GM21825 (cell line): ENCODE data around the gene TNNT2.

Experiments
- ATAC-seq: cut with Tn5 transposase; IDR thresholded peaks from one replicate; pipeline ENCODE4 v1.9.1; 2021; ENCODE audit warnings: mild to moderate bottlenecking, moderate library complexity; ENCODE audit not compliant: unreplicated experiment

TNNT2 gene

DNA sequence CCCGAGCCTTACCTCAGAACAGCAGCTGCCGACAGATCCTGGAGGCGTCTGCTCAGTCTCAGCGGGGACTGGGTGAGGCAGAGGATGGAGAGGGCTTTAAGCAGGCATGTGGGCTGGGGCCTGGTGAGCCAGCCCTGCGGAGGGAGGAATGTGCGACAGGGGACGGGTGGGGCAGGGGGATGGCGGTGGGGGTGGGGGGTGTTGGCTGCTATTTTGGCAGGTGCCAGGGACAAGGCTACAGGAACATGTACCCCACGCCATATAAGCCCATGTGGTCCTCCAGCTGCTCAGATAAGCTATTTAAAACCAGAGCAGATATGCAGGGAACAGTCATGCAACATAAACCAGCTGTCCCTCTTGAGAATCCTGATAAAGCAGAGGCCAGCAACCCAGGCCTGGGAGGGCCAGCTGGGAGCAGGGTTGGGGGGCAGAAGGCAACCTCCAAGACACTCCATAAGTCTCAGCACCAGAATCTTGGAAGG lies at the start of gene TNNT2:
Gene TNNT2, minus strand, starts transcription at position 70 of the 482 bp plus-strand sequence. CDS start 4,426 bp downstream, outside the sequence.
- no peak for ATAC-seq

DNA sequence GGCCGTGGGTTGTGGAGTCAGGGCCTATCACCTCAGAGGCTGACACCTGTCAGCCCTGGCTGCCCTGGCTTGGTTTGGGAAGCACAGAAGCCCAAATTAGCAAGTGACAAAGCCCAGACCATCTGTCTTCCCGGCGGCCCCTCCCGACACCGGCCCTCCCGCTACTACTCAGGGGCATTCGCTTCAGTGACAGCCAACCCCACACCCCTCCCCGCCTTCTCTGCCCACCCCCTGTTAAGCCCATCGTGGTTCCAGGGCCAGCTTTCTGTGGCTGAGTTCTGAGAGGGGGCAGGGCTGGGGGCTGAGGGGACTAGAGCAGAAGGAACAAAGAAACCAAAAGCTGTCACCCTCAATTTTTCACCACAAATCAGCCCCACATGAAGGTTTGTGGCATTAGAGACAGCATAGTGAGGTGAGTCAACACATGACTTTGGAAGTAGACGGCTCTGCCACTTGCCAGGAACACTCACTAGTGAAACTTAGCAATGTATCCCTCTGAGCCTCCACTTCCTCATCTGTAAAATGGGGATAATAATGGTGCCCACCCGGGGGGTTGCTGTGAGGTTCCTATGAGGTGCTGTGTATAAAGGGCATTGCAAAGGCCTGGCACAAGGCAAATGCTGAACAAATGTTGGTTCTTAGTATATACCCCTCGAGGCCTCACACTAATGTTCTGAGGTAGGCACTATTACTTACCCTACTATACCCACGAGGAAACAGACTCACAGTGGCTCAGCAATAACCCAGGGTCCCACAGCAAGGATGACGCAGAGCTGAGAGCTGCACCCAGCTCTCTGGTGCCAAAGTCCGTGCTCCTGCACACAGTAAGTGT lies 49.2 kb upstream of the TNNT2 start:
- no peak for ATAC-seq

DNA sequence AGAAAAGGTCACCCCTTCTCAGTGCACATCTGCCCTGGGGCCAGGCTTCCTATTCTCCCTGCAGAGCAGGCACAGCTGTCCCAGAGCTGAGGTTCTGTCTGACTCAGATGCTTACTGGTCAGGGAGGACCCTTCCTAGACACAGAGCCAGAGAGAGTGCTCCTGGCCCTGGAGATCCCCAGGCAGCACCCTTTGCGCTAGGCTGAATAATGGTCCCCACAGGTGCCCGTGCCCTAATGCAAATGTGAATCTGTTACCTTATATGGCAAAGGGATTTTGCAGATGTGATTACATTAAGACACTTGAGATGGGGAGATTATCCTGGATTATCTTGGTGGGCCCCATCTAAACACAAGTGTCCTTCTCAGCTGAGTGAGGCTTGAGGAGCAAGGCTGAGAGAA lies 46.7 kb upstream of the TNNT2 start:
- no peak for ATAC-seq

DNA sequence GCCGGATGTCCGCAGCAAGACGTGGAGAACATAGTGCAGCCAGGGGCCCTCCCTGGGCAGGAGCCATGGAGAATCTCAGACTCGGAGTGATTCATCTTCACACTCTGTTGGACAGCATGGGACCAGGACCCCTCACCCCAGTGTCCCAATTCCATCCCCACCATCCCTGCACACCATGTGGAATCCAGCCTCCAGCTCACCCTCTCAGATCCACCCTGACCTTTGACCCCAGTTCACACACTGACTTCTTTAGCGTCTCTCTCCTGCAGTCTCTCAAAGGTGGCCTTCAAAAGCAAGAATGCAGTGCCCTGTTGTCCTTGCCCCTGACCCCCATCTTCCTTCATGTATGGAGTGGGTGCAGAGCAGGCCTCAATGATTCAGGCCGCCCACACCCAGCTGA lies 46.2 kb upstream of the TNNT2 start:
- no peak for ATAC-seq

DNA sequence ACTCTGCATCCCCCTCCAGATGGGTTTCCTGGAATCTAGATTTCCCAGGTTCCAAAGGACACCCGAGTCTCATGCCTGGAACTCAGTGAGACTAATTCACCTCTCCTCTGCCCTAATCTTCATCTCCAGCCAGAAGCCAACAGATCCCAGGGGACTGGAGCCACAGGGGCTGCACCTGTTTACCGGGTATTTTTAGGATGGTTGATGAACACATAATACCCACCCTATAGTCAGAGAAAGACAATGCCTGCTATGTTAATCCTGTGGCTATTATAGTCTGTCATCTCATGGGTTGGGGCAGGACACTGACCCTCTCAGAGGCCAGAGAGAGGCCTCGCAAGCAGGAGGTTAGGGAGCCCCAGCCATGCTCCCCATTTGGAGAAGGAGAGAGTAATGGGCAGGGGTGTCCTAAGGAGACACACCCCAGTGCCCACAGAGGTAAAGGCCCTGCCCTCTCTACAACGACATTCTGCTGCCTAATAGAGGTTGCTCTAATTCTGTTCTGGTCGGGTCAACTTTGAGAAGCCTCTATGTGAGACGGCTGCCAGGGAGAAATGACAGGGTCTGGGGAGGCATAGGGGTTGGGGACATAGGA lies 45.1 kb upstream of the TNNT2 start:
- ATAC-seq: no peak

DNA sequence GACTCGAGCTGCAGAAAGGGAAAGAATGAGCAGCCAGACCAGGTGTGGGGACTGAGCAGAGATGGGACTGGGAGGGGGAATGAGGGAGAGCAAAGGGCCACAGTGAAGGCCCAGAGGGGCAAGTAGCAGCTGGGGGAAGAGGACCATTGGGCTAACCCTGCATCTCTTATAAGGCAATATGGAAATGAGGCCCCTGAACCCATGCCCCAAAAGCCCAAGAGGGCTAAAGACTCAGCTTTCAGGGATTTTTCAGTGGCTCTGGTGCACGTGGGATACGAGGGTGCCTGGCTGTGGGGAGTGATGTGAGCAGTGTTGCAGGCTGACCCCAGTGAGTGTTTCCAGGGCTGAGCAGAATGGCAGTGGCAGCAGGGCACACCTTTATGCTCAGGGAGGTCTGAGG lies 44.5 kb upstream of the TNNT2 start:
- no peak for ATAC-seq

DNA sequence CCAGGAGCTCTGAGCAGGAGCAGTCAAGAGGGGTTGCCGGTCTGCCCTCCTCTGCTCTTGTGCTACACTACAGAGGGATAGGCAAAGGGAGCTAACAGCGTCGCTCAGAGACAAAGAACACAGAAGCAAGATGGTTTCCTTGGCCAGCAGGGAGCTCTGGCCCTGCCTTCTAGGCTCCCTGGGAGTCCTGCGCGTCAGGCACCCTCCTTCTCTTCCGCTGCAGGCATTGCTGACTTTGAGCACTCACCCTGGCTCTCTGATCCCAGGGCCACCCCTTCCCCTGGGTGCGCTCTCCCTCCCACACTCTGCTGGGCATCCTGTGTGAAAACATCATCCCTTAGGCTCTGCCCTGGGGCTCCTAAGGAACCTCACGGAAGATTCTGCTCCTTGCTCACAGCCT lies 43.6 kb upstream of the TNNT2 start:
- no peak for ATAC-seq

DNA sequence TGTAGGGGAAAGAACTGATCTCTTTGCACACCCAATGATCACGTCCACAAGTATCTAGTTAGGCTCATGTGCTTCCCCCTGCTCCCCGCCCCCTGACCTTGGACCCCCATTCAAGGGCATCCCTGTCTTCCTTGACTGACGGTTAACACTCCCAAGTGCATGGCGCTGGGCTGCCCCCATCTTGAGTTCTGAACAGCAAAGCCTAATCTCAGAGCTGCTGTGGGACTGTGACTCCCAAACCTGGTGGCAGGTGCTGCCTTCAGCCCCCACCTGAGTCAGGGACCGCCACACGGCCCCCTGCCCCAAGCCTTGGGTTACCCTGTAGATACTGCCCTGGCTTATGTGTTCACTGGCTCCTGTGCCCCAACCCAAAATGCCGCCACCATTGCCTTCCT lies 43.1 kb upstream of the TNNT2 start:
- no peak for ATAC-seq

DNA sequence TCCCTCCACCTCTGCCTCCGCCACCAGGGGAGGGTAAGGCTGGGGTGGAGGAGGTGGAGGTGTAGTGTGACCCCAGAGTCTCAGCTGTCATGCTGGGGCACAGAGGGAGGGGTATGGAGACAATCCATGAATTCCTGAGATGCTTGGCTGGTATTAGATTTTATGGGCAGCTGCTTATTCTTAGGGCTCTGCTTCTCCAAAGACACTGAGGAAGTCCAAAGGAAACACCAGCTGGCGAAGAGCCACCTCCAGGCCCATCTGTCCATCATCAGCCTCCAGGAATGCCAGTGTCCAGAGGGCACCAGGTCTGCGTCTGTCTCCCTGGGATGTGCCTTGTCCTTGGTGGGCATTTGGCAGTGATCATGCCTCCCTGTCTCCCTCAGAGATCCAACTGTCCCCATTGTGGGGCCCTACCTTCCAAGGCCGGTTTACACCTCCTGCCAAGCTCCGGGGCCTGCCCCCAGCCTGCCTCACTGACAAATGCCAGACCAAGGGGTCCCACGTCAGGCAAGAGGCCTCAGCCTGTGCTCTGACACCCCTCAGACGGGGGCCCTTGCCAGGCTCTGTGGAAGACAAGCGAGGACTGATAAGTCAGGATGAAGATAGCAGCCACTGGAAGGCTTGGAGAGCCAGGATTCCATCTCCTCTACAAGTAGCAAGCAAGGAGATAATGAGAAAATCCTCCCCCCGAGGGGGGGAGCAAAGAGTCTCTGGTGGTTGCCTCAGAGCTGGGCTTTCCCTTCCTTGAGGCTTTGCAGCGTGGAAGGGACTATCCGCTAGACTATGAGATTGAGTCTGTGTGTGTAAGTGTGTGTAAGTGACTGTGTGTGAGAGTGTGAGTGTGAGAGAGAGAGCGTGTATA lies 42.5 kb upstream of the TNNT2 start:
- no peak for ATAC-seq

DNA sequence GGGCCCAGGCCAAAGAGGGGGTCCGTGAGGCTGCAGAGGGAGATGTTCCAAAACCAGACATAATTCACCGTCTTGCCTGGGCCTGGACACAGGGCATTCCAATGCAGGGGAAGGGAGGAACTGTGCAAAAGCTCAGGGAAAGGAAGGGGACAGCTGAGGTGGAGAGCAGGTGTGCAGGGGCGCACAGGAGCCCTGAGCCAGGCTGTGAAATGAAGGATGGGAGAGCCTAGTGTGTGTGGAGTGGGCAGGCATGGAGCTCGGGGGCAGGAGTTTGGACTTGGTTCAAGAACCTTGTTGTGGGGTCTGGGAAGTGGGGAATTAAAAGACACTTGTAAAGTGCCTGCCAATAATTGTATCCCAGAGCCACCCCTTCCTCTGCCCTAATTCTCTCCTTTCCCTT lies 41.8 kb upstream of the TNNT2 start:
- no peak for ATAC-seq

DNA sequence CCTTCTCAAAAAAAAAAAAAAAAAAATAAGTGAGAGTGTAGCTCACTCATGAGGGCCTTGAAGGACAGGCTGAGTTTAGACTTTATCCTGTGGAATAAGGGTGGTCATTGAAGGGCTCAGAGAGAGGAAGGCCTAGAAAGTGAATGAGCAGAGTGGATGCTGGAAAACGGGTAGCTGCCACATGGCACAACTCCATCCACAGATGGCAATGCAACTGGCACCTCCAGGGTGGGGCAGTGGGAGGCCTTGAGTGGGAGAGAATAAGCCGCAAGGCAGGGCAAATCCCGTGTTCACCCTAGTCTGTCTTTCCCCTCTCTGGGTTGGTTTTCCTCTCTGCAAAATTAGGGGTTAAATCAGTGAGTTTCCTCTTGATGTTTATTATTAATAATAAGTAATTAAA lies 41.0 kb upstream of the TNNT2 start:
- no peak for ATAC-seq

DNA sequence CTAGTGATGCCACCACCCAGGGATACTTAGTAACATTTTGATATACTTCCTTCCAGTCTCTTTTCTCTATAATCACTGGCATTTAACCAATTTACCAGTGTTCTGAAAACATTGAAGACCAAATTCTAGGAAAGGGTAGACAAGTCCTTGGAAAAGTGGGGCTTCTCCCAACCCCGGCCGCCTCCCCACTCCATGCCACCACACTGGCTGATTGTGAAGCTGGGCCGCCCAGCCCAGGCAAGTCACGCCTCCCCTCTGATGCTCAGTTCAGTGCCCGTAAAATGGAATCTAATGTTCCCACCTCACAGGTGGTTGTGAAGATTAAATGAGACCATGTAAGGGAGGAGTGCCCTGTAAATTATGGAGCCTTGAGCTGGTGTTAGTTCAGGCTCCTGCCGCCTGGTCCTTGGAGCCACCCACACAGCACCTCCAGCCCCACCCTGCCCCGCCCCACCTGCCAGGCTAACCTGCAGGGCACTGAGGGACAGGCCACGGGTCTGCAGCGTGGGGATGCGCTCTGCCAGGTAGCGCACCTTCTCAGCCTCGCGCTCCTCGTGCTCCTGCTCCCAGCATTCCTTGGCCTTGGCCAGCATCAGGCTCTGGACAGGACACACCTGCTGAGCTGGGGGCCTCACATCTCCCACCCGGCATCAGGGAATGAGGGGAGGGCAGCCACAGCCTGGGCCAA lies 36.7 kb upstream of the TNNT2 start:
- ATAC-seq: no peak

DNA sequence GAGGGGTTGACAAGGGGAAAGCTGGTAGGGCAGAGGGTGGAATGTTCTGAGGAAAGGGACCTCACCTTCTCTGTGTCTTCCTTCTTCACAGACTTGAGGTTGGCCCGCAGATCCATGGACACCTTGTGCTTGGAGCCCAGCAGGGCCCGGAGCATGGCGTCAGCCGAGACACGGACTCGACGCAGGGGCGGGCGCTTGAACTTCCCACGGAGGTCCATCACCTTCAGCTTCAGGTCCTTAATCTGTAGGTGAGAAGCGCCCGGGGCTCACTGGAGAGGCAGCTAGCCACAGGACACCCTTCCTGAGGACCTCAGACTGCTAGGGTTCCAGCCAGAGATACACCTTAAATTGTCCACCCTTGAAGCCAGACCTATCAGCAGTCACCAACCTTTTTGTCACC lies 33.8 kb upstream of the TNNT2 start:
- ATAC-seq: no peak

DNA sequence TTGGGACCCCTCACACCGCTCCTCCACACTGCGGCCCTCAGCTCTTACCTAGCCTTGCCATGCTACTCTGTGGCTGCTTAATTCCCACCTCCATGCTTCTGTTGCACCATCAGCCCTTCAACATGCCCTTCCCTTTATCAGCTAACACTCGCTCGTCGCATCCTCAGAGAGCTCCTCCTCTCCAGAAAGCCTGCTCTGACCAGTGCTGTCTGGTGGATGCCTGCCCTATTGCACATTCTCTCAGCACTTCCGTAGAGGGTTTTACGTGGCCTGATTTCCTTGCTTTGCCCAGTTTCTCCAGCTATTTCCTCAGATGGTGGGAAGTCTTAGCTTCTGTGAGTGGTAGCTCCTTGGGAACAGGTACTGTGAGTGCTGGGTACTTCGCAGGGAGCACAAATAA lies 32.0 kb upstream of the TNNT2 start:
- ATAC-seq: no peak

DNA sequence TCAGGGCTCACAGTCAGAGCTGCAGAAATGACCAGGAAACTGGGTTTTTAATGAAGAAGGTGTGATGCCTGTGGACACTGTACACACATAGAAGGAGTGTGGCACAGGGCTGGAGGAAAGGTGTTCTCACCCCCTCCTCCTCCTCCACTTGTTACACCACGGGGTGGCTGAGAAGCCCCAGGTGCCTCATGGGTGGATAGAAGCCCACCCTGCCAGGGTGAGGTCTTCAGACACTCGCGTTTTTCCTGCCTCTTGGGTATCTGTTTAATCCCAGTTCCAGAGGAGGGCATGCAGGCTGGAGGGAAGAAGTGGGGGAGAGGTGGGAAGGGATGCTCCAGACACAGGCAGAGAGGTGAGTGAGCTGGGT lies 31.3 kb upstream of the TNNT2 start:
- no peak for ATAC-seq

DNA sequence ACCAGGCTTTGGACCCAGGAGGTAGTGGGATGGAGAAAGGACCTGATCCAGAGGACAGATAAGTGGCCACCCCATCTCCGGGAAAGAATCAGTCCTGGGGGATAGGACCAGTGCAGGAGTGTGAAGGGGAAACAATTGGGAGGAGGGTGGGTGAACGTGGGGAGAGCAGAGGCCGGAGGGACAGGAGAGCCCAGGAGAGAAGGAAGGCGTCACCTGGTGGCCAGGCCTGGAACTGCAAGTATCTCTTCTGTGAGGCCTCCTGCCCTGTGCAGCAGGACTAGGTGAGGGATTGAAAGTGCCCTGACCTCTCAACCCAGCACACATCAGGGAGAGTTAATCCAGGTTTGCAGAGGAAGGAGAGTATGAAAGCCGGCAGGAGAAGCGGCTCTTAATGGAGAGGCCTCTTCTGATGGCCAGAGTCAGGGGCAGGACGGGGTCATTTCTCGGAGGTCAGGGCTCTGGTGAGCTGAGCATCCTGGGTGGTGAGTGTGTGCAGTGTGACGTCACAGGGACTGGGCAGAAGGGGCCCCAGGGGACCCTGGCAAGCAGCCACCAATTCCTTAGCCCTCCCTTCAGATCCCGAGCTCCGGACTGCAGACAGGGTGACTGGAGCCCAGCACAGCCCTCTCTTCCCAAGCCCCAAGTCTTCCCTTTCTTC lies 30.8 kb upstream of the TNNT2 start:
- no peak for ATAC-seq

DNA sequence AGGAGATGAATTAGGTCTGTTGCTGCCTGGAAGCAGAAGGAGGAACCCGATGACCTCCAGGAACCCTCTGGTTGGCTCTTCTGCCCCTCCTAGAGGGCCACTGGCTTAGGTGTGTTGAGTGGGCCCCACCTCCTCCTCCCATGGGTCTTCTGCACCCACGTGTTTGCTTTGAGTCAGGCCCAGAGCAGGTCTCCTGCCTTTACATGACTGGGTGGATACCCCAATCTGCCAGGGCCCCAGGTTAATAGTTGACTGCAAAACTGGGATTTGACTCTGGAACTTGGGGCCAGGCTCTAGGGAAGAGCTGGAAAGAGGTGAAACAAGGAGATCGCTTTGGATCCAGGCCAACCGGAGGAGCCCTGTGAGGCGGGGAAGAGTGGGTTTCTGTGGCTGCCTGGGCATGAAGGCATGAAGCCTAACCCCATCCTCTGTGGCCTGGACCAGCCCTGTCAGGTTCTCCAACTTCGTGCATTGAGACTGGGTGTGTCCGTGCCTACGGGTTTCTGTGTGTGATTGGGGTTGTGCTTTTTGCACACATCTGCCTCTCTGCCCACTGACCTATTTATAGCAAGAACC lies 29.4 kb upstream of the TNNT2 start:
- ATAC-seq: no peak

DNA sequence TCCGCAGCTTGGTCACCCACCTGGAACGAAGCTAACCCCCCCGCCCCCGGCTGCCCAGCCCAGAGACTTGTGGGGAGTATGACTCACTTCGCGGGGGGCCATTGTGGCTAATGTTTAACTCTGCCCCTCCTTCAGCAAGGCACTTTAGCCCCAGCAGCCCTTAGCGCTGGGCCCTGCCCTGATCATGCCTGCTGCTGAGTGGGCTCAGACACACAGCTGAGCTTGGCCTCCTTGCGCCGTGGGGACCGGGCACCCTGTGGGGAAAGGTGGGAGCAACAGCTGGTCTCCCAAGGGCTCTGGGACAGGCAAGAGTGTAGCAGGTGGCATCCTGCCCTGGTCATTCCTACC lies 28.0 kb upstream of the TNNT2 start:
- ATAC-seq: no peak

DNA sequence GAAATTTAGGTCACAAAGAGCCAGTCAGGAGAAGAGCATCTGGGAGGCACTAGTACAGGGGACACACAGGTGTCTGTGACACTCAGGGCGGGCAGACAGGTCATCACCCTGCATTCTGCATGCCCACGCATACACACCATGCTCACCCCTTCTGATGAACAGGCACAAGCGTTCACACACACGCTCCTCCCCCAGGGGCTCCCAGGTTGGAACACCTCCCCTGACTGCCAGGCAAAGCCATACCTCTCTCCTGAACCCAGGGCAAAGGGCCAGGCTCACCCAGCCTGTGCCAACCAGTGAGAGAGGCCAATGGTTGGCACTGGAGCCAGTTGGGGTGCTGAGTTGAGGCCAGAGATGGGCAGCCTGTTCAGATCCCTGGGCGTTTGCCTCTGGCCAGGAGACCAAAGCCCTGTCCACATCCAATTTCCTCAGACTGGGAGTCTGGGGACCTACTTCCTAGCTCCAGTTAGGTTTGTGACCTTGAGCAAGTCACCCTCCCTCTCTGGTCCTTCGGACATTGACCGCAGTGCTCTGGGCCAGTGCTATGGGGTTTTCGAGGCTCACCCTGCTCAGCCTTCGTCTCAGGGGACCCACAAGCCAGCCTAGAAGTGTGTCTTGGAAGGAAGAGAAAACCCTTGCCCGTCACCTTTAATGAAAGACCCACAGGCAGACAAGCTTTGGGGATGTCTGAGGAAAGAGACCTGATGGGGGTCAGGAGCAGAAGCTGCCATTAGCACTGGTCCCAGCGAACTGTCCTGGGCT lies 27.4 kb upstream of the TNNT2 start:
- ATAC-seq: no peak

DNA sequence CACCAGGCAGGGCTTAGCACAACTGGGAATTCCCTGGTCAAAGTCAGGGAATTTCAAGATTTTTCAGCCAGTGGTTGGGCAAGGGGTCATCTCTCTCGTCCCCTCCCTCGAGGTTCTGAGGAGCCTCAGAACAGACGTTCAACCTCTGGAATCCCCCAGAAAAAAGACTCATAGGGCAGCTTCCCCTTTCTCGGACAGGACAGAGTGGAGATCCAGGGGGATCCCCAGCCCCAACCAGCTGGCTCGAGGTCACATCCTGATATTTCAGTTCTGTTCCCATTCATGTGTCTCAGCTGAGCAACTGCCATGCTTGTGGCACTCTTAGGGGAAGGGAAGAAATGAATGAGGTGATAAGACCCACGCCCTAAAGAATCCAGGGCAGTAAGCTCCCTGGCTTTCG lies 26.6 kb upstream of the TNNT2 start:
- no peak for ATAC-seq
